HFF-Myc (cell line): ENCODE data around the gene SLC5A6.

Source experiments
- DNase-seq: peaks from one replicate; pipeline ENCODE4 v3.0.0-alpha.2; 2011; ENCODE audit warnings: low read depth; ENCODE audit errors: extremely low read depth
- H3K4me3 ChIP-seq: replicated peaks from 2 replicates; pipeline ENCODE4 v1.5.1; 2011; ENCODE audit warnings: low read depth, mild to moderate bottlenecking, control low read depth, low read length
- TF ChIP-seq, protein P1 (sequence below): IDR thresholded peaks from 2 replicates; pipeline ENCODE4 v1.5.1; 2012; ENCODE audit warnings: mild to moderate bottlenecking, low read depth, low read length, control low read depth; ENCODE audit errors: missing control alignments

Gene SLC5A6

DNA sequence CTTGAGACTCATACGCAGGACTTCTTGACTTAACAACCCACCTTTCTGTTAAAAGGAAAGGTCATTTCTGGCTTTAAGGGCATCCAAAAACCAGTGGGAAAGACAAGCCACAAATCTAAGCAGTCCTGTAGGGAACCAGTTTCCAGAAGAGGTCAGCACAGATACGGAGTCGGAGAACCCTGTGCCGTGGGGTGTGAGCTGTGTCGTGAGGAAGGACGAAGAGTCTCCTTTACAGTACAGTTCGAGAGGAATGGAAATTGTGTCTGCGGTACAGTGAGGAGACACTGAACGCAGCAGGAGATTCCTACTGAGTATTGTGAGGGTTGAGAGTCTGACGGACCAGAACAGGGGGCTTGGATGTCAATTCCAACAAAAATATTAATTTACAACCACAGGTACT is 33.0 kb upstream of the SLC5A6 start:
- DNase-seq = no peak
- no peak overlapping the region for H3K4me3 ChIP-seq
- TF ChIP-seq, protein P1, sequence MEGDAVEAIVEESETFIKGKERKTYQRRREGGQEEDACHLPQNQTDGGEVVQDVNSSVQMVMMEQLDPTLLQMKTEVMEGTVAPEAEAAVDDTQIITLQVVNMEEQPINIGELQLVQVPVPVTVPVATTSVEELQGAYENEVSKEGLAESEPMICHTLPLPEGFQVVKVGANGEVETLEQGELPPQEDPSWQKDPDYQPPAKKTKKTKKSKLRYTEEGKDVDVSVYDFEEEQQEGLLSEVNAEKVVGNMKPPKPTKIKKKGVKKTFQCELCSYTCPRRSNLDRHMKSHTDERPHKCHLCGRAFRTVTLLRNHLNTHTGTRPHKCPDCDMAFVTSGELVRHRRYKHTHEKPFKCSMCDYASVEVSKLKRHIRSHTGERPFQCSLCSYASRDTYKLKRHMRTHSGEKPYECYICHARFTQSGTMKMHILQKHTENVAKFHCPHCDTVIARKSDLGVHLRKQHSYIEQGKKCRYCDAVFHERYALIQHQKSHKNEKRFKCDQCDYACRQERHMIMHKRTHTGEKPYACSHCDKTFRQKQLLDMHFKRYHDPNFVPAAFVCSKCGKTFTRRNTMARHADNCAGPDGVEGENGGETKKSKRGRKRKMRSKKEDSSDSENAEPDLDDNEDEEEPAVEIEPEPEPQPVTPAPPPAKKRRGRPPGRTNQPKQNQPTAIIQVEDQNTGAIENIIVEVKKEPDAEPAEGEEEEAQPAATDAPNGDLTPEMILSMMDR = no peak

DNA sequence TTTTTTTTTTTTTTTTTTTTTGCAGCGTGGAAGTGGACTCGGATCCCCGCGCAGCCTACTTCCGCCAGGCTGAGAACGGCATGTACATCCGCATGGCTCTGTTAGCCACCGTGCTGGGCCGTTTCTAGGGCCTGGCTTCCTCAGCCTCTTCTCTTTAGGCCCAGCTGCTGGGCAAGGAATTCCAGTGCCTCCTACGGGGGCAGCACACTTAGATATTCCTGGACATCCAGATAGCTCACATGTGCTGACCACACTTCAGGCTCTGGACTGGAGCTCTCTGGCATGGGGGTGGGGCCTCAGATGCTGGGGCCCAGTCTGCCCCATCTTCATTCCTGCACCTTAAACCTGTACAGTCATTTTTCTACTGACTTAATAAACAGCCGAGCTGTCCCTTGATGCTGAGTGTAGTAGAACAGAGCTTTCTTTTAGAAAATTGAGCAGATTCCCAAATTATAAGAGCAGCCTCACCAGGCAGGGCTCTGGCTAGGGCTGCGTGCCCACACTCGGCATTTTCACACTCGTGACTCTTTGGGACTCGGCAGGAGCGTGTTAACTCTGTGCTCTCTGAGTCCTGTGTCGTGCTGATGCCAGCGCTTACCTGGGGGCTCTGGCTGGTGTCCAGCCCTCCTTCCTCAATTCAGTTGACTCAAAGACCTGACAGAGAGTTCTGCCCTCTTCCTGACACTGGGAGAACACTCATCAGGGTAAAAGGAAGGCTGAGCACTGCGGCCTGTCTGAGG is 31.5 kb upstream of the SLC5A6 start:
- no peak for DNase-seq
- no peak overlapping the region for H3K4me3 ChIP-seq
- TF ChIP-seq, protein P1 = no peak

DNA sequence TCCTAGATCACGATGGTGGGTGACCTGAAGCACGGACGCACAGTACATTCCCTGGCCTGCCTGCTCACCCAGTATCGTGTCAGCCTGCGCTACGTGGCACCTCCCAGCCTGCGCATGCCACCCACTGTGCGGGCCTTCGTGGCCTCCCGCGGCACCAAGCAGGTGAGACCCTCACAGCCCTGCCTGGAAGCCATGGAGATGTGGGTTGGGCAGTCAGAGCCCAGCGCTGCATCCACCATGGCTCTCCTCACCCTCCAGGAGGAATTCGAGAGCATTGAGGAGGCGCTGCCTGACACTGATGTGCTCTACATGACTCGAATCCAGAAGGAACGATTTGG is 30.5 kb upstream of the SLC5A6 start:
- no peak overlapping the region for H3K4me3 ChIP-seq
- DNase-seq = no peak
- TF ChIP-seq, protein P1 = no peak

DNA sequence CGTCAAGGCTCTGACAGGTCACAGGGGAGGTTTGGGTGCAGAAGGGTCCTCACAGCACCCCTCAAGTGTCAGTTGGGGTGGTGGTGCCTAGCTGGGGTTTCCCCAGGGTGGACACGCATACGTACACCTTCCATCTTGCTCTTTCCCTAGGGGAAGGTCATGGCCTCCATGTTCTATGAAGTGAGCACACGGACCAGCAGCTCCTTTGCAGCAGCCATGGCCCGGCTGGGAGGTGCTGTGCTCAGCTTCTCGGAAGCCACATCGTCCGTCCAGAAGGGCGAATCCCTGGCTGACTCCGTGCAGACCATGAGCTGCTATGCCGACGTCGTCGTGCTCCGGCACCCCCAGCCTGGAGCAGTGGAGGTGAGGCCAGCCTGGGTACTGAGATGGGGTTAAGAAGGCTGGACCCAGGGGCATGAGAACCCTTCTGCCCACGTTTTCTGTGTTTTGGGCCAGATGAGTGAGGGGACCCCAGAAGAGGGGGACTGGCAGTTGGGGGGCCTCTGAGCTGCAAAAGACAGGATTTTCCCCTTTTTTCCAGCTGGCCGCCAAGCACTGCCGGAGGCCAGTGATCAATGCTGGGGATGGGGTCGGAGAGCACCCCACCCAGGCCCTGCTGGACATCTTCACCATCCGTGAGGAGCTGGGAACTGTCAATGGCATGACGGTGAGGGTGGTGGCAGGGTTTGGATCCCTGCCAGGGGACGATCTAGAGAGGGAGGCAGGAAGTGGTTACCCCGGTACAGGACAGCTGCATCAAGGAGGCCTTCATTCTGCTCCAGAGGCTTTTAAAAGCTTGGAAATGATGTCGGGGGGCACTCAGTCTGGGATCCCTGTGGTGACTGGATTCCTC is 29.9 kb upstream of the SLC5A6 start:
- DNase-seq = no peak
- TF ChIP-seq, protein P1 = no peak
- no peak overlapping the region for H3K4me3 ChIP-seq

DNA sequence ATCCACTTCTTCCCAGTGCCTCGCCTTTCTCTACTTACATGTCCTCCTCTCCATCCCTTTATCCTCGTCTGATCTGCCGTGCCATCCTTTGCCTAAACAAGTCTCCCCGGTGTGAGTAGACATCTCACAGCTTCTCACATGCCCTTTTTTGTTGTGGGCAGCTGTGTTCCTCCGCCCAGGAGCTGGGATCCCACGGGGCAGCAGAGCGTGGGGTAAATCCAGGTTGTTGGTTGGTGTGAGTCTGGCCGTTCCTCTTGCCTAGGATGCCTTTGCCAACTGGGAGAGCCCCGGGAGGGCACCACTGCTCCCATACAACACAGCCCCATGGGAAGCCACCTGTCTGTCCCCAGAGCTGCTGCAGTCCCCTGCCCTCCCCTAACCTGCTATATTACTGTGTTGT is 28.3 kb upstream of the SLC5A6 start:
- TF ChIP-seq, protein P1 = no peak
- no peak for DNase-seq
- H3K4me3 ChIP-seq = no peak overlapping the region

DNA sequence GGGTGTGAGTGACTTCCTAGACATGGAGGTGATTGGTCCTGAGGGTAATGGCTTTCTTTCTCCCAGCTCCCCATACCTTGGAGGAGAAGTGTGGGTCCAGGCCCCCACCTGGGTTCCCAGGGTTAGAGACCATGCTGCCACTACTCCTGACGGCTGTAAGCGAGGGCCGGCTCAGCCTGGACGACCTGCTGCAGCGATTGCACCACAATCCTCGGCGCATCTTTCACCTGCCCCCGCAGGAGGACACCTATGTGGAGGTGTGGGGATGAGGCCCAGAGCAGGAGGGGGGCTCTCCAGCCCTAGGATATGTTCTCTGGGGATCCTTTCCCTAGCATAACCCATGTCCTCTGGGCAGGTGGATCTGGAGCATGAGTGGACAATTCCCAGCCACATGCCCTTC is 26.9 kb upstream of the SLC5A6 start:
- DNase-seq = no peak
- H3K4me3 ChIP-seq = no peak overlapping the region
- TF ChIP-seq, protein P1 = no peak
